ELF-1 (cell line): Measurements from ENCODE around the gene SEPTIN5.
"Not testable (repeated sequence)": the region's sequence is repeated elsewhere in the genome, so short reads cannot be mapped to it uniquely, and the experiment has no call there.

Source experiments
- DNase-seq: peaks from one replicate; pipeline ENCODE4 v3.0.0-alpha.2; 2016; ENCODE audit warnings: low read depth, low spot score

Gene SEPTIN5

GRCh38 chr22:19714312-19715187 lies at the start of gene SEPTIN5:
TSS of gene SEPTIN5 (plus strand) at chr22:19714503. CDS start at chr22:19714589, 86 bp downstream.
- DNase-seq: no peak

- no peak for DNase-seq
Observed at GRCh38 chr22:19664951-19665783, 49.1 kb upstream of the SEPTIN5 start.

- DNase-seq: no peak
Observed at GRCh38 chr22:19665784-19666672, 48.3 kb upstream of the SEPTIN5 start.

GRCh38 chr22:19666673-19667593 lies 47.4 kb upstream of the SEPTIN5 start:
- no peak for DNase-seq

DNA sequence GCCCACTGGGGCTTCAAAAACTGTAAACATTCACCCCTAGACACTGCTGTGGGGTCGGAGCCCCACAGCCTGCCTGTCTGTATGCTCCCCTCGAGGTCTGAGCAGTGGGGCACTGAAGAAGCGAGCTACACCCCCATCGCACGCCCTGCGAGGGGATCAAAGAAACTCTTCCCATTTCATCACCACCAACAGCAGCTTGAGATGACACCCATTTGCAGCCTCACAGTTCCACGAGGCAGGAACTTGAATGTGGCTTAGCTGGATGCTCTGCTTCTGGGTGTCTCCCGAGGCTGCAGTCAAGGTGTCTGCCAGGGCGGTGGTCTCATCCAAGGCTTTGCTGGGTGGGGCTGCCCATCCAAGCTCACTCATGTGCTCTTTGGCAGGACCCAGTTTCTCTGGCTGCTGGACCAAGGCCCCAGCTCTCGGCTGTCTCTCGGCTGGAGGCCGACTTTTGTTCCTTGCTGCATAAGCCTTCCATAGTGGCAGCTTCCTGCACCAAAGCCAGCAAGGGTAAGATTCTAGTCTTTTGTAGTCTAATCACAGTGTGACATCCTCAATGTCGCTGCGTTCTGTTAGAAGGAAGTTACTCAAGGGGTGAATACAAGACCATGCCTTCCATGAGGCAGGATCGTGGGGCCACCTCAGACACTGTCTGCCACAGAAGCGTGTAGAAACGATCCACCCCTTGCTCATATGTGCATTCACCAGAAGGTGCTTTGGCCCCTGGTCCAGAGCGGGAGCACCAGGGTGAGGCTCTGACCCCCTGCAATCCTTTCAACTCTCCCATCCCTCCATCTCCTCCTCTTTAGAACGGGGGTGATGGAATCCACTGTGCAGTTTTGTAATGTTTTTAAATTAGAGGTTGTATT lies 46.2 kb upstream of the SEPTIN5 start:
- DNase-seq: no peak

DNA sequence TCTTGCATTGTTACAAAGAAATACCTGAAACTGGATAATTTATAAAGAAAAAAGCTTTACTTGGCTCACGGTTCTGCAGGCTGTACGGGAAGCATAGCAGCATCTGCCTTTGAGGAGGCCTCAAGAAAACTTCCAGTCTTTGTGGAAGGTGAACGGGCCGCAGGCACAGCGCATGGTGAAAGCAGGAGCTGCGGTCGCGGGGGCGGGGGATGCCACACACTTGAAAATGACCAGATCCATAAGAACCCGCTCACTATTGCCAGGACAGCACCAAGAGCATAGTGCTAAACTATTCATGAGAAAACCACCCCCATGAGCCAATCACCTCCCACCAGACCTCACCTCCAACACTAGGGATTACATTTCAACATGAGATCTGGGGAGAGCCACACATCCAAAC lies 45.6 kb upstream of the SEPTIN5 start:
- no peak for DNase-seq

- DNase-seq: no peak
Observed at GRCh38 chr22:19669570-19669969, 44.7 kb upstream of the SEPTIN5 start.

DNA sequence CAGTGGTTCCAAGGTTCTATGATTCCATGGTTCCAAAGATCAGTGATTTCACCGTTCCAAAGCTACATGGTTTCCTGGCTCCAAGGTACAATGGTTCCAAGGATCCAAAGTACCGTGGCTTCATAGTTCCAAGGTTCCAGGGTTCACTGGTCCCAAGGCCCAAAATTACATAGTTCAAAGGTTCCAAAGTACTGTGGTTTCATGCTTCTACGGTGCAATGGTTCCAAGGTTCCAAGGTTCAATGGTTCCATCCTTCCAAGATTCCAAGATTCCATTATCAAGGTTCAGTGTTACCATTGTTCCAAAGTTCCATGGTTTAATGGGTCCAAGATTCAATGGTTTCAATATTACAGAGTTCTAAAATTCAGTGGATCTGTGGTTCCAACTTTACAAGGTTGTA lies 43.0 kb upstream of the SEPTIN5 start:
- DNase-seq: no peak

DNA sequence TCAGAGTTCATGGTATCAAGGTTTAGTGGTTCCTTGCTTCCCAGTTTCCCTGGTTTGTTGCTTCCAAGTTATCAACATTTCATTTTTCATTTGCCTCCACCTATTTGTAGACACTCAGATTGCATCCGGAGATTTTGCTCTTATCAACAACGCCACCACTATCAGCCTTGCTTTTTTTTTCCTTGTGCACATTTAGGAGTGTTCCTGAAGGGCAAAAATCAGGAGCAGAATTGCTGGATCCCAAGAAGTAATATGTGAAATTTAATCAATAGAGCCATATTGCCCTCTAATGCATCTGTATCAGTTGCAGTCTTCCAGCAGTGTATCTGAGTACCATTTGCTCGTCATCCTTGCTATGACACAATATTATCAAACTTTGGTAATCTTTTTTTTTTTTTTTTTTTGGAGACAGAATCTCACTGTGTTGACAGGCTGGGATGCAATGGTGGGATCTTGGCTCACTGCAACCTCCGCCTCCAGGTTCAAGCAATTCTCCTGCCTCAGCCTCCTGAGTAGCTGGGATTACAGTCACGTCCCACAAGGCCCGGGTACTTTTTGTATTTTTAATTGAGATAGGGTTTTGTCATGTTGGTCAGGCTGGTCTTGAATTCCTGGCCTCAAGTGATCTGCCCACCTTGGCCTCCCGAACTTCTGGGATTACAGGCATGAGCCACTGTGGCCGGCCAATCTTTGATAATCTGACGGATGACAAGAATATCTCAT lies 42.1 kb upstream of the SEPTIN5 start:
- DNase-seq: no peak

- no peak for DNase-seq
Observed at GRCh38 chr22:19673660-19674059, 40.6 kb upstream of the SEPTIN5 start.

GRCh38 chr22:19674129-19674928 lies 40.0 kb upstream of the SEPTIN5 start:
- DNase-seq: no peak

- DNase-seq: no peak
Observed at GRCh38 chr22:19674929-19675253, 39.4 kb upstream of the SEPTIN5 start.

DNA sequence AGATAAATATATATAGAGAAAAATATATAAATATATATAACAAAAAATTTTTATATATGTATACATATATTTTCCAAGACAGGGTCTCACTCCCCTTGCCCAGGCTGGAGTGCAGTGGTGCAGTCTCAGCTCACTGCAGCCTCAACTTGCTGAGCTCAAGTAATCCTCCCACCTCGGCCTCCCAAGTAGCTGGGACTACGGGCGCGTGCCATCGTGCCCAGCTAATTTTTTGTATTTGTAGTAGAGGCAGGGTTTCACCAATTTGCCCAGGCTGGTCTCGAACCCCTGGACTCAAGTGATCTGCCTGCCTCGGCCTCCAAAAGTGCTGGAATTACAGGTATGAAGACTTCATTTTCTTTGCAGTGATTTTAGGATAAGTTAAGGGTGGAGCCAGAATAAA lies 38.9 kb upstream of the SEPTIN5 start:
- no peak for DNase-seq

- DNase-seq: not testable (repeated sequence)
Observed at GRCh38 chr22:19676437-19676836, 37.9 kb upstream of the SEPTIN5 start.

- peak; percentile 22 for DNase-seq
Observed at GRCh38 chr22:19678949-19679521, 35.3 kb upstream of the SEPTIN5 start.

DNA sequence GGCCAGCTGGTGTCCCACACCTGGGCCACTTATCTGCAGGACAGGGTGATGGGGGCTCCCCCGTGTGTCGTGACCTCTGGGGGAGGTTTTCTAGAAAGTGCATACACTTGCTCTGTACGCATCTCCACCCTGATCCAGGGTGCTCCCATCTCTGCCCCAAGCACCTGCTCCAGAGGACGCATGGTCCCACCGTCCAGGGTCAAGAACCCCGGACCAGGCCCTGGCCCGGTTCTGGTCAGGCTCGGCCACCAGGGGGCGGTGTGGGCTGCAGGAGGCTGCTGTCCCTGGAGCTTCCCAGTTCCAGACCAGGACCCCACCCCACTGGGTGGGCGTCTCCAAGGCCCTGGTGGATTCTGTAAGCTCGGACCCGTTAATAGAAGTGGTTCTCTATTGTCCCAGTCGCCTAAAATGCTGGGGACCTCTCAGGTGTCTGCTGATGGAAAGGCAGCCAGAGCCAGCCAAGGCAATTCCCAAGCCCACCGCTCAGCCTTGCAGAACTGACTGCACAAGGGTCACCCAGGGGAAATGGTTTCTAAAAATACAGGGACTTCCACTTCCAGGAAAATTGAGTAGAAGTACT lies 34.7 kb upstream of the SEPTIN5 start:
- DNase-seq: peak; percentile 69

GRCh38 chr22:19680287-19680881 lies 33.9 kb upstream of the SEPTIN5 start:
- DNase-seq: no peak
